GM12878 (cell line): ENCODE measurements around the gene RAN. TPM values are rescaled to one million over a fixed set of nuclear protein-coding genes. Genes with fewer than 3 reads are reported as not detected.
A peak's percentile ranks its signal among the peaks of the same experiment; 100 is the strongest.

Experiments used
- ATAC-seq: fragments of 200-7000 bp; cut with Tn5 transposase; 3 replicates; pipeline ENCODE4 v1.9.1; 2020; ENCODE audit warnings: mild to moderate bottlenecking, moderate library complexity
- Bru-seq: library from RNA; stranded (reverse); fragments of 400-500 nt; gene quantifications from one replicate; lab custom pipeline; 2021; lab: Mats Ljungman, UMichigan
- BruChase-seq, 2 experiments: library from RNA; stranded (reverse); fragments of 400-500 nt; gene quantifications; one replicate each; lab custom pipeline; 2021; lab: Mats Ljungman, UMichigan
- BruUV-seq: library from RNA; stranded (reverse); fragments of 400-500 nt; replicated peaks from 2 replicates; lab custom pipeline; 2021; lab: Mats Ljungman, UMichigan
- CTCF ChIA-PET: fragments of 300-600 bp; sonication (Branson Sonifier 250); formaldehyde crosslinking; extraction: SDS; loops from one replicate; lab custom pipeline; 2021; ENCODE audit warnings: inconsistent platforms; lab: Yijun Ruan, JAX
- POLR2A ChIA-PET: fragments of 350-600 bp; formaldehyde crosslinking; extraction: SDS; loops from one replicate; lab custom pipeline; 2021; ENCODE audit warnings: inconsistent platforms; lab: Charles Lee
- RAD21 ChIA-PET: fragments of 300-600 bp; sonication (Branson Sonifier 250); formaldehyde crosslinking; loops from one replicate; lab custom pipeline; 2023; ENCODE audit warnings: antibody characterized with exemption; ENCODE audit not compliant: unreplicated experiment; lab: Charles Lee
- SMC1A ChIA-PET: fragments of 300-600 bp; sonication (Branson Sonifier 250); formaldehyde crosslinking; loops from one replicate; lab custom pipeline; 2023; ENCODE audit not compliant: unreplicated experiment, uncharacterized antibody; lab: Charles Lee
- DNase-seq: peaks from one replicate; pipeline ENCODE4 v3.0.0-alpha.2; 2011; ENCODE audit warnings: low read depth, low spot score
- FAIRE-seq: peaks from 3 replicates; lab custom pipeline; 2011; peaks lifted over from hg19 to GRCh38; lab: Jason Lieb, UNC
- H2AFZ ChIP-seq: 2 replicates; pipeline ENCODE4 v1.6.0; 2011; ENCODE audit warnings: low read depth, low read length, control low read depth; ENCODE audit not compliant: control insufficient read depth
- H3K27ac ChIP-seq: 2 replicates; pipeline ENCODE4 v1.5.1; 2011; ENCODE audit warnings: control low read depth; ENCODE audit not compliant: control insufficient read depth, insufficient read depth
- H3K27me3 ChIP-seq, 2 experiments: replicated peaks in 1 of 2; 2 replicates each; pipeline versions ENCODE4 v1.6.0 to v1.6.1; 2011; ENCODE audit warnings: low read length in 1 of 2; ENCODE audit not compliant: control insufficient read depth in 2 of 2, insufficient read depth in 2 of 2
- H3K36me3 ChIP-seq, 2 experiments: 2 replicates each; pipeline ENCODE4 v1.5.1; 2011; ENCODE audit warnings: low read length in 1 of 2; ENCODE audit not compliant: control insufficient read depth in 2 of 2, insufficient read depth in 2 of 2
- H3K4me1 ChIP-seq: 2 replicates; pipeline ENCODE4 v1.6.1; 2011; ENCODE audit warnings: mild to moderate bottlenecking, low read length, moderate library complexity, mixed read lengths; ENCODE audit not compliant: control insufficient read depth, insufficient read depth
- H3K4me2 ChIP-seq: 2 replicates; pipeline ENCODE4 v1.6.0; 2011; ENCODE audit warnings: control low read depth; ENCODE audit not compliant: control insufficient read depth, insufficient read depth
- H3K4me3 ChIP-seq: fragments of 200-600 bp; sonication (generic); 2 replicates; pipeline ENCODE4 v1.5.1; 2016
- H3K79me2 ChIP-seq: 2 replicates; pipeline ENCODE4 v1.6.0; 2011; ENCODE audit warnings: low read length; ENCODE audit not compliant: control insufficient read depth, insufficient read depth
- H3K9ac ChIP-seq: 2 replicates; pipeline ENCODE4 v1.8.0; 2011; ENCODE audit warnings: low read length, control low read depth, mixed read lengths; ENCODE audit not compliant: control insufficient read depth, insufficient read depth
- H3K9me3 ChIP-seq: replicated peaks from 3 replicates; pipeline ENCODE4 v1.5.1; 2011; ENCODE audit warnings: mild to moderate bottlenecking, low read length; ENCODE audit not compliant: control insufficient read depth, insufficient read depth
- H4K20me1 ChIP-seq: 2 replicates; pipeline ENCODE4 v1.6.0; 2011; ENCODE audit not compliant: control insufficient read depth, insufficient read depth
- ASH2L ChIP-seq: fragments of 300-600, 200-600 bp; sonication (generic); IDR thresholded peaks from 2 replicates; pipeline ENCODE4 v1.6.1; 2017; ENCODE audit warnings: low read depth, mild to moderate bottlenecking, borderline replicate concordance
- ATF2 ChIP-seq: IDR thresholded peaks from 2 replicates; pipeline ENCODE4 v1.6.1; 2012; ENCODE audit warnings: low read length, inconsistent platforms
- FOXK2 ChIP-seq: fragments of 450-650 bp; IDR thresholded peaks from 2 replicates; pipeline ENCODE4 v1.6.1; 2017; ENCODE audit warnings: mild to moderate bottlenecking, moderate library complexity
- GATAD2B ChIP-seq: fragments of 450-650 bp; conservative IDR thresholded peaks from 2 replicates; pipeline ENCODE4 v1.6.1; 2017; ENCODE audit warnings: low read depth, mild to moderate bottlenecking, moderate library complexity
- HDGF ChIP-seq: fragments of 450-650 bp; IDR thresholded peaks from 2 replicates; pipeline ENCODE4 v1.6.1; 2016; ENCODE audit warnings: antibody characterized with exemption
- NKRF ChIP-seq: fragments of 450-650 bp; conservative IDR thresholded peaks from 2 replicates; pipeline ENCODE4 v1.6.1; 2017; ENCODE audit warnings: mild to moderate bottlenecking, moderate library complexity
- NR2C2 ChIP-seq: IDR thresholded peaks from 2 replicates; pipeline ENCODE4 v1.6.1; 2011; ENCODE audit warnings: borderline replicate concordance, low read depth; ENCODE audit not compliant: control insufficient read depth, insufficient read length
- TCF12 ChIP-seq: IDR thresholded peaks from 2 replicates; pipeline ENCODE4 v1.6.1; 2011; ENCODE audit warnings: low read depth, mild to moderate bottlenecking, low read length
- USF1 ChIP-seq: IDR thresholded peaks from 2 replicates; pipeline ENCODE4 v1.6.1; 2011; ENCODE audit warnings: borderline replicate concordance, low read depth, mild to moderate bottlenecking, moderate library complexity, mixed read lengths, low read length; ENCODE audit not compliant: insufficient read depth; ENCODE audit errors: extremely low read length
- ZNF207 ChIP-seq: fragments of 450-650 bp; IDR thresholded peaks from 2 replicates; pipeline ENCODE4 v1.6.1; 2014; ENCODE audit warnings: antibody characterized with exemption, mild to moderate bottlenecking, borderline replicate concordance
- WGBS: methylation state at CpG from one replicate; pipeline ENCODE4 v1.1.6; 2016; ENCODE audit warnings: low lambda C conversion rate; ENCODE audit not compliant: insufficient replicate concordance, insufficient coverage; ENCODE audit errors: missing lambda C conversion rate; 5-methylcytosine and 5-hydroxymethylcytosine counted together
- in situ Hi-C: fragments of 300-500 bp; cut with MboI; formaldehyde crosslinking; loops from 9 replicates; pipeline ENCODE4 v1.14.3; 2018; ENCODE audit warnings: mixed read lengths
- intact Hi-C: fragments of 100-400 bp; cut with micrococcal nuclease; formaldehyde crosslinking; loops from one replicate; pipeline ENCODE4 v1.14.2; 2022; ENCODE audit not compliant: unreplicated experiment
- long read RNA-seq, 2 experiments: library from polyadenylated mRNA; unstranded; transcript quantifications; one replicate each; pipeline ENCODE4 v2.0.0, GENCODE V29; 2019 to 2020
- polyA minus RNA-seq, 3 experiments: library from RNA; depleted of rRNA, polyadenylated mRNA; stranded (reverse); fragments of >200 nt; gene quantifications; 2 replicates each; pipeline ENCODE4 v1.2.3, GENCODE V29; 2011
- polyA plus RNA-seq, 11 experiments: library from polyadenylated mRNA; depleted of rRNA in 4 of 11; unstranded in 6 of 11; stranded (reverse) in 5 of 11; fragments of >200 nt; fragmentation: Nextera tagmentation in 4 of 11; fragmentation: Illumina TruSeq in 1 of 11; extraction: Ambion mirVana in 4 of 11; extraction: Trizol in 1 of 11; gene quantifications; 1 replicate in 1 of 11; 2 replicates in 10 of 11; pipeline versions ENCODE4 v1.2.1 to v1.2.3, GENCODE V29; 2011 to 2016; ENCODE audit warnings: inconsistent platforms in 2 of 11, missing spikeins in 2 of 11, low read depth in 1 of 11
- total RNA-seq, 4 experiments: library from RNA; depleted of rRNA in 3 of 4; stranded (reverse); fragments of >200 nt in 3 of 4; fragmentation: Illumina TruSeq in 1 of 4; extraction: Trizol in 1 of 4; gene quantifications; 2 replicates each; pipeline versions ENCODE4 v1.2.1 to v1.2.3, GENCODE V29; 2013 to 2021

RAN gene
- 188 and 200 TPM in 2 replicates for total RNA-seq (2013; cell fraction: nucleolus; rRNA removed)
- 1,598 and 2,001 TPM in 2 replicates for total RNA-seq (2014; rRNA removed)
- 1,619 and 1,657 TPM in 2 replicates for total RNA-seq (2014; rRNA removed; fragmentation: Illumina TruSeq; extraction: Trizol)
- 1,882 and 1,927 TPM in 2 replicates for total RNA-seq (2021)
- 1,093 TPM for polyA plus RNA-seq (2011; ENCODE audit: low read depth)
- 3,769 and 4,371 TPM in 2 replicates for polyA plus RNA-seq (2011; rRNA removed)
- 2,608 and 3,247 TPM in 2 replicates for polyA plus RNA-seq (2011; cell fraction: cytosol; rRNA removed)
- polyA plus RNA-seq (2011; cell fraction: nucleus; rRNA removed), result 1,649 and 2,165 TPM in 2 replicates
- 1,519 and 1,580 TPM in 2 replicates for polyA plus RNA-seq (2012)
- 2,276 and 2,670 TPM in 2 replicates for polyA plus RNA-seq (2014; fragmentation: Illumina TruSeq; extraction: Trizol)
- polyA plus RNA-seq (2014; fragmentation: Nextera tagmentation; extraction: Ambion mirVana), result 1,000 to 10,000 TPM; 3,131 to 3,633 TPM
- polyA plus RNA-seq (2014; rRNA removed), result 2,435 and 2,587 TPM in 2 replicates
- polyA plus RNA-seq (2016; fragmentation: Nextera tagmentation; extraction: Ambion mirVana), result 1,000 to 10,000 TPM; 3,103 to 3,142 TPM
- 1,704 and 2,289 TPM in 2 replicates for polyA minus RNA-seq (2011; rRNA and poly(A)+ RNA removed)
- 413 and 516 TPM in 2 replicates for polyA minus RNA-seq (2011; cell fraction: cytosol; rRNA and poly(A)+ RNA removed)
- polyA minus RNA-seq (2011; cell fraction: nucleus; rRNA and poly(A)+ RNA removed), result 140 and 192 TPM in 2 replicates
- percentile 99 among the genes with signal in this experiment for Bru-seq, nascent RNA
- BruChase-seq, experiment 1, labeled RNA remaining after a 6-hour chase, result percentile 100 among the genes with signal in this experiment
- percentile 100 among the genes with signal in this experiment for BruChase-seq, experiment 2, labeled RNA remaining after a 2-hour chase
- long read RNA-seq, experiment 1, transcript RAN-212 (7 exons, 2,661 nt), result major isoform, 1,410 of 1,557 reads
- long read RNA-seq, experiment 1, transcript RAN-202 (6 exons, 1,530 nt), result minor isoform, 87 of 1,557 reads
- long read RNA-seq, experiment 1, transcript RAN-203 (6 exons, 2,455 nt), result minor isoform, 9 of 1,557 reads
- long read RNA-seq, experiment 1, partial matches to known transcripts, result 20 of 1,557 reads
- long read RNA-seq, experiment 1, other reads (novel, unspliced or antisense), result 31 of 1,557 reads
- long read RNA-seq, experiment 2, transcript RAN-203 (6 exons, 2,455 nt), result minor isoform, 52 of 8,682 reads
- long read RNA-seq, experiment 2, transcript RAN-202 (6 exons, 1,530 nt), result minor isoform, 188 of 8,682 reads
- long read RNA-seq, experiment 2, transcript RAN-212 (7 exons, 2,661 nt), result major isoform, 8,253 of 8,682 reads
- long read RNA-seq, experiment 2, partial matches to known transcripts, result 96 of 8,682 reads
- long read RNA-seq, experiment 2, other reads (novel, unspliced or antisense), result 93 of 8,682 reads

GRCh38 chr12:130871286-130872178 lies at the start of gene RAN:
RAN (plus strand) TSS chr12:130872066; CDS start chr12:130872594, 528 bp downstream.
- H3K36me3 ChIP-seq, result peaks cover 6 to 25% of the 10 kb centered on the region in 2 experiments
- H3K27me3 ChIP-seq, result no peaks in the 10 kb centered on the region
- SMC1A ChIA-PET, result interaction anchor here (0.9 to 2.1 kb wide), 7 partner anchors 8 to 230 kb away, joined by 3 to 9 read pairs (median 5); no protein-coding TSS in a partner anchor
- CTCF ChIA-PET, result interaction anchor here (0.9 to 2.3 kb wide), 13 partner anchors 25 to 263 kb away, joined by 3 to 8 read pairs (median 4); partner anchors contain the start of gene STX2
- in situ Hi-C loops, result no loop called here
- peak; percentile 76 for ATAC-seq
- peak within 1 kb of the TSS; percentile 92 for H3K4me2 ChIP-seq
- no peaks in the 10 kb centered on the region for H3K9me3 ChIP-seq
- 2% methylated on average over 63 of the region's 118 CpGs for WGBS
- POLR2A ChIA-PET, result interaction anchor here (0.8 to 1.7 kb wide), 4 partner anchors 10 to 232 kb away, joined by 3 to 5 read pairs (median 4); no protein-coding TSS in a partner anchor
- DNase-seq, result peak; percentile 67
- H4K20me1 ChIP-seq, result no peaks in the 10 kb centered on the region; the same call in 1 of the 2 replicates
- H3K4me3 ChIP-seq, result peak within 1 kb of the TSS; percentile 98
- intact Hi-C loops, result loop anchor here (1.0 to 5.0 kb wide), 4 partner anchors 34 to 261 kb away; partner anchors contain the start of gene STX2
- peaks cover 49% of the 10 kb centered on the region for H3K79me2 ChIP-seq
- peak within 1 kb of the TSS; percentile 93 for H3K27ac ChIP-seq
- H2AFZ ChIP-seq, result peak within 1 kb of the TSS; percentile 69
- peaks cover 7% of the 10 kb centered on the region for H3K4me1 ChIP-seq
- RAD21 ChIA-PET, result interaction anchor here (0.8 to 1.9 kb wide), 16 partner anchors 9 to 368 kb away, joined by 3 to 13 read pairs (median 4); no protein-coding TSS in a partner anchor
- FAIRE-seq, result peak; percentile 38
- no TSS peak for BruUV-seq
- H3K9ac ChIP-seq, result peak within 1 kb of the TSS; percentile 97
- peak; percentile 42; the same call in 1 of the 2 replicates for TF ChIP-seq ZNF207
- peak; percentile 46 for TF ChIP-seq GATAD2B
- TF ChIP-seq NR2C2, result no peak
- TF ChIP-seq ASH2L, result no peak
- TF ChIP-seq USF1, result peak; percentile 75
- no peak for TF ChIP-seq ATF2
- no peak for TF ChIP-seq FOXK2
- TF ChIP-seq NKRF, result peak; percentile 80
- 0 out of 2 replicates have a peak, but pooled peaks have one; percentile 6 for TF ChIP-seq TCF12
- peak; percentile 11; the same call in 1 of the 2 replicates for TF ChIP-seq HDGF
